GM18508 (cell line): Measurements from ENCODE around the gene LONRF2.
"Not testable (repeated sequence)": the region's sequence is repeated elsewhere in the genome, so short reads cannot be mapped to it uniquely, and the experiment has no call there.

Experiments
- ATAC-seq: cut with Tn5 transposase; IDR thresholded peaks from one replicate; pipeline ENCODE4 v1.9.1; 2021; ENCODE audit warnings: moderate number of reproducible peaks; ENCODE audit not compliant: insufficient read depth, unreplicated experiment

Gene LONRF2

DNA sequence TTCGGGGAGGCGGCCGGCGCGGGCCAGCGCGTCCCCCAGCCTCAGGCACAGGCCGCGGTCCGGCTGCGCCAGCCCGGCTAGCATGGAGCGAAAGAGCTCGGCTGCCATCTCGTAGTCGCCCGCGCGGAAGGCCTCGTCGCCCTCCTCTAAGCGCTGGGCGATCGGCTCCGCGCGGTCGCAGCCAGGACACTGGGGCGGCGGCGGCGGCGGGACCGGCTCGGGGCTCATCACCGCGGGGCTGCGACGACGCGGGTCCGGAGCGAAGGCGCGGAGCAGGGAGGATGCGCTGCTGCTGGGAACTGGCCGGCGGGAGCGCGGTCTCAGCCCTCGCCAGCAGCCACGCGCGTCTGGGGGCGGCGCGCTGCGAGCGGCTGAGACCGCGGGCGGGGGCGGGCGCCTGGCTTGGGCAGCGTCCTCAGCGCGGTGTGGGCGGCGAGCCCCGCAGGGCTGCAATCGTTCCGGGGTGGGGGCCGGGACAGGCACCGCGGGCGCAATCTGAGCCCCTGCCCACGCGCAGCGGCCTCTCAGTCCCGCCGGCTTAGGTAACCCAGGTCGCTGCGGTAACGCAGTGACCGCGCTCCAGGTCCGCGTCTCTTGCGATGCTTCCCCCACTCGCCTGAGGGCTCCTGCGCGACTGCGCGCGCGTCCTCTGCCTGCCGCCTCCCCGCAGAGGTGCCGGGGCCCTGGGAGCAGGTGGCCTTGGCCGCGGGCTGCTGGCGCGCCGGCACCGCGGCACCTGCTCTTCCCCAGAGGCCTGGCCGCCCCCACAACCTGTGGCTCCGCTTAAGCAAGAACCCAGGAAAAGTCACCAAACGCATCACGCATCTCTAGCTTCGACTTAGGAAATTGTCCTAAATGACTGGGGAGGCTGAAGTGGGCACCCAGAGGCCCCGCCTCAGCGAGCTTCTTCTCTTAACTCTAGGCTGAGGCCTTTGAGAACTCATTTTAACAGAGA is at the start of gene LONRF2:
LONRF2 (minus strand) TSS at position 636 of the 955 bp plus-strand sequence; CDS start at position 228, 408 bp downstream.
- ATAC-seq, result no peak

DNA sequence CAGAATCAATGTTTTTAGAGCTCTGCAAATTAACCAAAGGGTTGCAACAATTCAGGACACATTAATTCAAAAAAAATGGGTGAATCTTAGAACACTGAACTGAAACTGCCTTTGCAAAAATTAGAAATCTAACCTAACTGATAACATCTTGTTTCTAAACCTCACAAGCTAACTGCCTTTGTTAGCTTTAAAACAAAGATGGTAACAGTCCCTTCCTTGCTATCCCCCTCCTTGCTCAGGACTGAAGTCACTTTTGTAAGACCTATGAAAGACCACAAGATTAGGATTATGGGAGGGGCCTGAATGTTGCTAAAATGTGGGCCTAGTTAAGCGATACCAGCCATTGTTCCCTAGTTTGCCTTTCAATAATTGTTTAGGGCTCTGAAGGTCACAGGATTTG is 44.9 kb upstream of the LONRF2 start:
- ATAC-seq, result no peak

GRCh38 chr2:100365434-100365833 is 43.1 kb upstream of the LONRF2 start:
- ATAC-seq, result no peak

DNA sequence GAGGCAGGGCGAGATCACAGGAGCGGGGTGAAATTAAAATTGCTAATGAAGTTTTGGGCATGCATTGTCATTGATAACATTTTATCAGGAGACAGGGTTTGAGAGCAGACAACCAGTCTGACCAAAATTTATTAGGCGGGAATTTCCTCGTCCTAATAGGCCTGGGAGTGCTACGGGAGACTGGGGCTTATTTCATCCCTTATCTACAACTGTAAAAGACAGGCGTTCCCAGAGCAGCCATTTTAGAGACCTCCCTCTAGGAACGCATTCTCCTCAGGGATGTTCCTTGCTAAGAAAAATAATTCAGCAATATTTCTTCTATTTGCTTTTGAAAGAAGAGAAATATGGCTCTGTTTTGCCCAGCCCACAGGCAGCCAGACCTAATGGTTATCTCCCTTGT is 40.0 kb upstream of the LONRF2 start:
- not testable (repeated sequence) for ATAC-seq

DNA sequence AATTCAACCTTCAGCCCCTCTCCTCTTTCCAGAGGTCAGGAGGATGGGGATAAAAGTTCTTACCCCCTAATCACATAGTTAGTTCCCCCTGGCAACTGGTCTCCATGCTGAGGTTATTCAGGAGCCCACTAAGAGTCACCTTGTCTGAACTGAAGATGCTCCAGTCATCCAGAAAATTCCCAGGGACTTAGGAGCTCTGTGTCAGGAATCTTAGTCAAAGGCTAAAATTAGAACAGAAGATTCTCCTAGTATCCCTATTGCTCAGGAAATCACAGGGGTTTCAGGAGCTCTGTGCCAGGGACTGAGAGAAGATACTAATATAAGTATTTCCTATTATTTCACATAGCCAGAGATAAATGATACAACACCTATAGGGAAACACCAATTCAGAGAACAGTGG is 37.3 kb upstream of the LONRF2 start:
- ATAC-seq, result no peak

GRCh38 chr2:100358554-100358953 is 36.3 kb upstream of the LONRF2 start:
- ATAC-seq, result no peak

DNA sequence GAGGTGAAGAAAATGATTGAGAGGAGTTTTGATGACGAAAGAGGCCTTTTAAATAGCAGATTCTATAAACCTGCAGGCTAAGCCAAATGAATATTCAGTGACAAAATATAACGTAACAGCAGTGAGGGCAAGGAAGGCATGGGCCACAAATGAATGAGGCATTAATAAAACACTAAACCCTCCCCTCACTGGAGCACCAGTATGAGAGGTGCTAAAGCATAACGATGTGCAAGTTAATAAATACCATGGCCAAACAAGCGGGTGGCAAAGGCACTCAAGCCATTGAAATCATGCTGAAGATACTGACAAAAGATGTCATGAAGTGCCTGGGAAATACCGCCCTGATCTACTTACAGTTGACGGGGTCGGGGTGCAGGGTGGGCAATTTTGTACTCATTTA is 30.2 kb upstream of the LONRF2 start:
- ATAC-seq, result no peak

DNA sequence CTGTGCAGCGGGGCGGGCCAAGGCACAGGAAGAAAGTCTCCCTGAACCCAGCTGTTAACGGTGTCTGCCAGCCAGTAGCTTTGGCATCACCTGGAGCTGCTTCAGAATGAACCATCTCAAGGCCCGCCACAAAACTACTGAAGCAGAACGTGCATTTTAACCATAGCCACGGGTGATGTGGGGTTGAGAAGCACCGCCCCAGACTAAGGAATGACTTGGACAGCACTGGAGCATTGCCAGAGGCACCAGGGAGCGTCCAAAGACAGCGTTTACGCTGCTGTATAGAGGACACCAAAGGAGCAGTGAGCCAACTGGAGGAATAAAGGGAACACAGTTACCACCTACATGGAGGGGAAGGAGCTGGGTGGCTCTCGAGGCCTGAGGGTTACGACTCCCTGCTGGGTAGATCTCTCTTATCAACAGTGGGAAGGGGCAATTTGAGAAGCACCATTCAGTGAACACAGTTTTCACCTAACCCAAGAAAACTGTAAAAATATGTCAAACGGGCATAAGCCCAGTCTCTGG is 28.4 kb upstream of the LONRF2 start:
- no peak for ATAC-seq

- not testable (repeated sequence) for ATAC-seq
Measured at GRCh38 chr2:100345144-100345543, 22.8 kb upstream of the LONRF2 start.

GRCh38 chr2:100344433-100344832 is 22.1 kb upstream of the LONRF2 start:
- ATAC-seq, result no peak

- ATAC-seq, result not testable (repeated sequence)
Measured at GRCh38 chr2:100342466-100342865, 20.2 kb upstream of the LONRF2 start.

DNA sequence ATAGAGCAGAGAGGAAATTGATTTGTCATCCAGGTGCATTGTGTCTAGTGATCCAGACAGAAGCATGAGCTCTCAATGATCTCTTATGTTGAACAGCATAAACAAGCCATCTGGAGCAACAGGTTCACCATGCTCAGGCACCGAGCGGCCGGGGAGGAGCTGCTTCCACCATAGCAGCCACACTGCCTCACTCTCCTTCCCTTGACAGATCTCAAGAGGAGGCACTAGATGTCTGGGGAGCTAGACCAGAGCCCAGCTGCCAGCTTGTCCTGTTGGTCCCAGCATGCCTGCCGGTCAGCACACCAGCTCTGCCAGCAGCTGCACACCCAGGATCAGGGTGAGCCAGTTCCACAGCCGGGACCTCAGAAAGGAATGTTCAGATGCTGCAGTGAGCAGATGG is 17.5 kb upstream of the LONRF2 start:
- no peak for ATAC-seq

GRCh38 chr2:100334929-100335328 is 12.6 kb upstream of the LONRF2 start:
- no peak for ATAC-seq

- no peak for ATAC-seq
Measured at GRCh38 chr2:100327742-100328141, 5.4 kb upstream of the LONRF2 start.

GRCh38 chr2:100321179-100321865 is 979 bp downstream of the LONRF2 start:
- no peak for ATAC-seq

DNA sequence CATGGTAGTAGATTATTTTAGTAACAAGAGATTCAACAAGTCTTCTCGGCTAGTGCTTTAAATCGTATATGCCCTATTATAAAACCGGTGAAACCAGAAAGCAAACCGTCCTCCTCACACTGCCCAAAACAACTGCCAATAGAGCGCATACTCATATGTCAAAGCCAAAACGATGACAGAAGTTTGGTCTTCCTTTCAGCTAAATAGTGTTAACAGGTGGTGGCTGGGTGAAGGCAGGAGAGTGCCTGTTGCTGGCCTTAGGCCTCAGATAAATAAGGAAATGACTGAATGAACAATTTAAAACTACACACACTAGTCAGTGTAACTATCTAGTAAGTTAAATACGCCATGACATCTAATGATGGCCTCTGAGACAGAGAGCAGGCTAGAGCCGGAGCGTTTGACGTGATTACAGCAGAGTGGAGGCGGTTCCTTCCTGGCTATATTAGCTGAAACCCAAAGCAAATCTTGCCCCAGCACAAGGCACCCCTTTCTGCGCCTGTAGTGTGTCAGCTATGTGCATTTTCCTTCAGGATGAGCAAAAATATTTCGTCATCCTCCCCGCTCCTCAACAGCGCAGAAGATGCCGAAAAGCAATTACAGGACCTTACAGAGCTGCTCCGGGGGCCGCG is 1.6 kb downstream of the LONRF2 start:
- no peak for ATAC-seq

DNA sequence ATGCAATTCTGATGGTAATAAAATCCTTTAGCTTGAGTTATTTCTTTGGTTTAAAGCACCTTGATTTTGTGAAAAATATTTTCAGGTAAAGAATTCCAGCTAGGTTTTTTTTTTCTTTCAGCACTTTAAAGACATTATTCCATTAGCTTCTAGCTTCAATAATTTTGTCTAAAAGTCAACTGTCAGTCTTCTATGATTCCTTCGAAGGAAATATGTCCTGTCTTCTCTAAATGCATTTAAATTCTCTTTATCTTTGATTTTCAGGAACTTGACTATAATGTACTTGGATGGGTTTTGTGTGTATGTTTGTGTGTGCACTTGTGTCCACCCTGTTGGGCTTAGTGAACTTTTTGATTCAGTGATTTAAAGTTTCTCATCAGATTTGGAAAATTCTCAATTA is 4.7 kb downstream of the LONRF2 start:
- ATAC-seq, result no peak

DNA sequence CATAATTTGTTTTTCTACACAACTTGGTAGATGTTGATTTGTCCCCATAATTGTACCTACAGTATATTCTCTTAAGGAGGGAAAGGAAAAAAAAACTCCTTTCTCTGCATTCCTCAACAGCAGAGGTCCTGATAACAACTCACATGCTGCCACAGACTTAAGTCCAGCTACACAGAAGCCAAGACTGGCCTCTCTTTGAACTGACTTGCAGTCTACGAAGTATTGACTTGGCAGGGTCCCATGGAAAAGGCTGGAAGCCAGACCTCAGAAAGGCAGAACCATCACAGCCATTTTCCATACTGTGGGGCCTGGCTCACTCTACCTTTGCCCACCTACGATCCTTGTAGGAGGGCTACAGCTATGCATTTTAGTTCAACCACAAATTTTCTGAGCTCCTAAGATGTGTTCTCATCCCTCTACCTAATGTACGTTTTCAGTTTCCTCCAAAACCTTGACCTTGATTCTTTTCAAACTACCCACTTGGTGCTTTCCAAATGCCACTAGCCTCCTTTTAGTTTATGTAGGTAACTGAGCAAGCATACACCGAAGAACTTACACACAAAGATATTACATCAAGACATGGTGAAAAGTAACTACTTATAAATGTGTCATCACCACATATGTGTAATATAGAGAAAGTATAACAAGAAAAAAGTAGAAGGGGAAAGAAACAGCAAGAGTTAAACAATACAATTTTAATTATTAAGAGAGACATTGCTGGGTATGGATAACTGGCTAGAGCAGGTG is 12.2 kb downstream of the LONRF2 start:
- ATAC-seq, result no peak

GRCh38 chr2:100309311-100309710 is 13.0 kb downstream of the LONRF2 start:
- no peak for ATAC-seq

DNA sequence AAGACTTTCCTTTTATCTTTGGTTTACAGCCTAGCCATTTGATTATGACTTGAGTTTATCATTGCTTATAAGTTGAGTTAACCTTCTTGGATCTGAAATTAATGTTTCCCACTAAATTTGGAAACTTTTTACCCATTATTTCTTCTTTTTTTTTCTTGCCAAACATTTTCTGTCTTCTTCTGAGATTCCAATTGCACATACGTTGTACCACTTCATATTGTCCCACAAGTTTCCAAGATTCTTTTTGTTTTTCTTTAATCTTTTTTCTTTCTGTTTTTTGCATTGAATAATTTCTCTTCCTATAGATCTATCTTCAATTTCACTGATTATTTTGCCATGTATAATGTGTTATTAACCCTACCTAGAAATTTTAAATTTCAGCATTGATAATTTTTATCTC is 18.6 kb downstream of the LONRF2 start:
- ATAC-seq, result no peak
